LoVo (cell line): ENCODE results near the gene ING5.
"Not testable (repeated sequence)": the region's sequence is repeated elsewhere in the genome, so short reads cannot be mapped to it uniquely, and the experiment has no call there.

ENCODE experiments used
- DNase-seq: peaks from one replicate; pipeline ENCODE4 v3.0.0-alpha.2; 2016; ENCODE audit warnings: low spot score

Gene ING5

DNA sequence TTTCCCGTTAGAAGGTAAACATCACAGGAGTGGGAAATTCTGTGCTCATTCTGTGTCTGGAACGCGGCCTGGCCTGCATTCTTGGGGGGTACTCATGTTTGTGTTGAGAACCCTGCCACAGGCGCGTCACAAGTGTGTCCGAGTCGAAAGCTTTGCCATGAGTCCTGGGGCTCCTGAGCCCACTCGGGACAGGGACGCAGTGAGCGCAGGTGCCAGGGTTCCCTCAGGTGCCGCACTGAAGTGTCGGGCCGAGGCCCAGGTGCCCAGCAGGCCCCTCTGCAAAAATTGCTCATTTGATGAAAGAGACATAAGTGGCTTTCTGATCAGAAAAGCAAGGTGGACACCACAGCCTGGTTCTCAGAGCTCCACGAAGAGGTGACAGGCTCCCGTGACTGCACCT is 37.3 kb downstream of the ING5 start:
- no peak for DNase-seq

DNA sequence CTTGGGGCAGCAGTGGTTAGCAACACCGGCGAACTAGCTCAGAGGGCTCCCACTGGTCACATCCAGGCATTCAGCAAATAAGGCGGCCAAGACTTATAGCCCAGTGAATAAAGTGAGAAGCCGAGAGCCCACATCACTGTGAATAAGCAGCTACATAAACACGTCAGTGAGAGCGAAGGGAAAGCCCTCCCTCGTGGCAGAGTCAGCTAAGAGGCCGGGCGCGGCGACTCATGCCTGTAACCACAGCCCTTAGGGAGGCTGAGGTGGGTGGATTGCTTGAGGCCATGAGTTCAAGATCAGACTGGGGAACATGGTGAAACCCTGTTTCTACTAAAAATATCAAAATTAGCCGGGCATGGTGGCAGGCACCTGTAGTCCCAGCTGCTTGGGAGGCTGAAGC is 37.8 kb downstream of the ING5 start:
- no peak for DNase-seq

GRCh38 chr2:241741016-241741415 is 39.2 kb downstream of the ING5 start:
- no peak for DNase-seq

GRCh38 chr2:241742320-241742939 is 40.6 kb downstream of the ING5 start:
- DNase-seq, result no peak

GRCh38 chr2:241743008-241743407 is 41.2 kb downstream of the ING5 start:
- DNase-seq, result not testable (repeated sequence)

DNA sequence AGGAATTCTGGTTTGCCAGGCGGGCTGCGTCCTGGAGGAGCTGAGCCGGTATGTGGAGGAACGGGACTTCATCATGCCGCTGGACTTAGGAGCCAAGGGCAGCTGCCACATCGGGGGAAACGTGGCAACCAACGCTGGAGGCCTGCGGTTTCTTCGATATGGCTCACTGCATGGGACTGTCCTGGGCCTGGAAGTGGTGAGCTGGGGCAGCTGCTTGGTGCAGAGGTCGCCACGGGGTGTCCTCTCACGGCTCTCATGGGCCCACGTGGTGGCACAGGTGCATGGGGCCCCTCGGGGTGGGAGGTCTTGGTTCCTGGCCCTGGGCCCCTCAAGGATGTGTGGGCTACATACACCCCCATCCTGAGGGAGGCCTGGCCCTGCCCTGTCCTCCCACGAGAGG is 41.8 kb downstream of the ING5 start:
- no peak for DNase-seq

GRCh38 chr2:241744028-241744754 is 42.4 kb downstream of the ING5 start:
- DNase-seq, result no peak

GRCh38 chr2:241745276-241745675 is 43.4 kb downstream of the ING5 start:
- no peak for DNase-seq

DNA sequence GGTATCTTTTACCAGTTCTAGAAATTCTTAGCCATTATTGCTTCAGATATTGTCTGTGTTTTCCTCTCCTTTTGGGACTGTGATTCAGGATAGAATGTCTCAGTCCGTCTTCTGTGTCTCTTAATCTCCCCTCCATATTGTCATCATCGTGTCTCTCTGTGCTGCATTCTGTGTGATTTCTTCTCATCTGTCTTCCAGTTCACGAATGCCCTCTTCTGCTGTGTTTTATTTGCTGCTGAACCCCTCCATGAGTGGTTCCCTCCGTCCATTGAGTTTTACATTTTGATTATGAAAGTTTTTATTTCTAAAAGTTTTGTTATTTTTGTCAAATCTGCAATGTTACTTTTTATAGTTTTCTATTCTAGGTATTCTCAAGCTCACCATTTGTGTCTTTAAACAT is 44.2 kb downstream of the ING5 start:
- no peak for DNase-seq

DNA sequence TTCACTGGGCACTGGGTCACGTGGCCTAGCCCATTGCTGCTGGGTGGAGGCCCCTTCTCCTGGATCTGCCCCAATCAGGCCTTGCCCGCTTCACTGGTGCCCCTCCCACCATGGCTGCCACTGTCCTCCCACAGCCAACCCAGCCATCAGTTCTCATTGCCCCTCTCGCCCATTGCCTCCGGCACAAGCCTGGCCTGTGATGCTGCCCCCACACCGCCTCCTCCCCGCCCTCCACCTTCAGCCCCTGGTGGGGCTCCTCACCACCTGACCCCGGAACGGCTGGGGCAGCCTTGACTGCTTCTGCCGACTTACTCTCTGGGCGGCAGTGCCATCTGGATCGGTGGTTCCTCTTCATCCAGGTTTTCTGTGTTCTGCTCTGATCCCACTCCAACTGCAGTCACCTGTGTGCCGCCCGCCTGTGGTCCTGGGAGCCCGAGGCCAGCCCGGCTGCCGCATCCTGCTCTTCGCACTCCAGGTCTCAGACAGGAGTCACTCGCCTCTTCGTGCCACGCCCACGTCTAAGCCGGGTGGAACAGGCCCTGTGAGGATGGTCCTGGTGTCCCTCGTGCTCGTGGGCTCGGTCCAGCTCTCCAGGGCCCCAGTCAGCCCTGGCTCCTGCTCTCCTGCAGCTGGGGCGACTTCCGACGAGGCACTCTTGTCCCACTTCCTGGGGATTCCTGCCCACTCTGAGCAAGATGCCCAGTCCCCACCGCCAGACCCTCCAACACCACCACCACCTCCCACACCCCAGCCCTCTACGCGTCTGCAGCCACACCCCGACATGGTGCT is 46.8 kb downstream of the ING5 start:
- DNase-seq, result no peak

- no peak for DNase-seq
Observed at GRCh38 chr2:241750076-241750840, 48.4 kb downstream of the ING5 start.

GRCh38 chr2:241751152-241751551 is 49.3 kb downstream of the ING5 start:
- DNase-seq, result no peak

DNA sequence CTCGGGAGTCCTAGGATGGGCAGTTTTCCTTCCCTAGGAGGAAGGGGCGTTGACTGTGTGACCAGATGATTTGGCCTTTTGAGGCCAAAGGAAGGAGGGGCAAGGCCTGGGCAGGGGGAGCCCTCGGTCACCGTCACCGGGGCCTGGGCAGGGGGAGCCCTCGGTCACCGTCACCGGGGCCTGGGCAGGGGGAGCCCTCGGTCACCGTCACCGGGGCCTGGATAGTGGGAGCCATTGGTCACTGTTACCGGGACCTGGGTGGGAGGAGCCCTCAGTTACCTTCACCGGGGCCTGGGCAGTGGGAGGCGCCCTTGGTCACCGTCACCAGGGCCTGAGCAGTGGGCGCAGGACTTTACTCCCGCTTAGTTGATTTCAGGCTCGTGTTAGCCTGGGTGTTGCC is 49.9 kb downstream of the ING5 start:
- DNase-seq, result no peak

- DNase-seq, result no peak
Observed at GRCh38 chr2:241752253-241752652, 50.4 kb downstream of the ING5 start.

GRCh38 chr2:241752689-241753276 is 50.9 kb downstream of the ING5 start:
- no peak for DNase-seq

DNA sequence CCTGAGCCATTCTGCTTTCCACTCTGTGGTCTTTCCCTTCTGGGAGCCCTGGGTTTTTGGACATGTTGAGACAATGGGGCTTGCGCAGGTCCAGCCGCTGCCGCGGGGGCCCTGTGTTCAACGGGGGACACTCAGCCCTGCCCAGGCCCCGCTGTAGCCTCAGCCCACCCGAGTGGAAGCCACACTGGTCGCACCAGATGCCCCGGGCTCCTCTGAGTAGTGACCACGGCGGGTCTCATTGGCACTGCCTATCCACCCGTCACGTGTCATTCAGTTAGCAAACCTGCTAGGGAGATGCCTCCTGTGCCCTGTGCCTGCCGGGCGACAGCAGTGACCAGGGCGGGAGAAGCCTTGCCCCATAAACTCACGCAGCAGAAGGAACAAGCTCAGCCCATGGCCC is 51.7 kb downstream of the ING5 start:
- no peak for DNase-seq

DNA sequence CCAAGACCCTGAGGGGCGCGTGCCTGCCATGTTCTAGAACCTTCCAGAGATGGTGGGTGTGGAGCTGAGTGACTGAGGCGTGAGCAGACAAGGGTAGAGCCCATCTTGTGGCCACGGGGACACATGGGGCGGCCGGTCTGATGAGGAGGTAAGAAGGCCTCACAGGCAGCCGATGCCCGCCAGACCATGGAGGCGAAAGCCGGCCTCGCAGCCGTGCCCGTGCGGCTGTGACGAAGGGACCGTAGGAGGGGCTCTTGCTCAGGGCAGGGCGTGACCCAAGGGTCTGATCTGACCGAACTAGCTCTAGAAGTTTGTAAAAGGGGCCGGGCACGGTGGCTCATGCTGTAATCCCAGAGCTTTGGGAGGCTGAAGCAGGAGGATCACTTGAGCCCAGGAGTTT is 52.2 kb downstream of the ING5 start:
- no peak for DNase-seq

GRCh38 chr2:241755166-241755565 is 53.3 kb downstream of the ING5 start:
- DNase-seq, result no peak

DNA sequence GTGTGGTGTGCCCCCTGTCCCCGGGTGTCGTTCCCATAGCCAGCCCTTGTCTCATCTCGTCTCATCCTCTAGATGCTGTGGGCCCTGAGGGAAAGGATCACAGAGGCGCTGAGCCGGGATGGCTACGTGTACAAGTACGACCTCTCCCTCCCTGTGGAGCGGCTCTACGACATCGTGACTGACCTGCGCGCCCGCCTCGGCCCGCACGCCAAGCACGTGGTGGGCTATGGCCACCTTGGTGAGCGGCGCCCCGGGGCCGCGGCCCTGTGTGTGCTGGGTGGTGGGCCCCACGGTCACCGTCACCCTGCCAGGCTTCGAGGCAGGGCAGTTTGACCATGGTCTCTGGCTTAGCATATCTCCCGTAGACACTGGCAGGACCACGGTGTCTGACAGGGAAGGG is 53.9 kb downstream of the ING5 start:
- DNase-seq, result no peak

DNA sequence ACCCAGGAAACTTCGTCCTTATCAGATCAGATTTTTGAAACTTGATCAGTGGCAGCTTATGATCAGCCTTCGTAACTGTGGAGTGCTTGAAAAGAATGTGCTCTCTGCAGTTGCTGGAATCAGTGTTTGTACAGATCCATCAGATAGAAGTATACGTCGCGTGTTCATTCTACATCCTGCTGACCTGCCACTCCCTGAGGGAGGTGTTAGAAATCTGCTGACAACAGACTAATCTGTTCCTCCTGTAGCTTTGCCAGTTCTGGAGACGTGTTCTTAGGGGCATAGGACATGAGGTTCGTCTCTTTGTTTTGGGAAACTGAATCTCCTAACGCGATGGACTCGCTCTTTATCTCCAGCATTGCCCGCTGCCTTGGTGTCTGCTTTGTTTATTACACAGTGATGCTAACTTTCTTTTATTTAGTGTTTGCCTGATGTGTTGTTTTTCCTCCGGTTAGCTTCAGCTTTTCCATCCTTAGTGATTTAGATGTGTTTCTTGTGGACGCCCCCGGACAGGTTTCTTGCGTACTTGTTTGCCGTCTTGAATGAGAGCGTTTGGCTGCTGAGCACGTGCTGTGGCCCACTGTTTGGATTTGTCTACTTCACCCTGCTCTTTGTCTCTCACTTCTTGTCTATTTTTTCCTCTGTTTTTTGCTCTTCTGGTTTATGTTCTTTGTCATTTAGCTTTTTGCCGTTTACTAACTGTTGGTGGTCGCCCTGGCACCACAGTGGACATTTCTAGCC is 57.4 kb downstream of the ING5 start:
- DNase-seq, result no peak

DNA sequence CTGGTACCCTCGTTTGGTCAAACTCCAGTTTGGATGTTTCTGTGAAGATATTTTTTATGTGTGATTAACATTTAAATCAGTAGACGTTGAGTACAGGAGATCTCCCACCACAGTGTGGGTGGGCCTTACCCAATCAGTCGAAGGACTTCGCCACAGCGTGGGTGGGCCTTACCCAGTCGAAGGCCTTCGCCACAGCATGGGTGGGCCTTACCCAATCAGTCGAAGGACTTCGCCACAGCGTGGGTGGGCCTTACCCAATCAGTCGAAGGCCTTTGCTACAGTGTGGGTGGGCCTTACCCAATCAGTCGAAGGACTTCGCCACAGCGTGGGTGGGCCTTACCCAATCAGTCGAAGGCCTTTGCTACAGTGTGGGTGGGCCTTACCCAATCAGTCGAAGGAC is 58.1 kb downstream of the ING5 start:
- not testable (repeated sequence) for DNase-seq
